ENCODE measurements around the gene KRT13.
A peak's percentile ranks its signal among the peaks of the same experiment; 100 is the strongest.

KRT13 gene

DNA sequence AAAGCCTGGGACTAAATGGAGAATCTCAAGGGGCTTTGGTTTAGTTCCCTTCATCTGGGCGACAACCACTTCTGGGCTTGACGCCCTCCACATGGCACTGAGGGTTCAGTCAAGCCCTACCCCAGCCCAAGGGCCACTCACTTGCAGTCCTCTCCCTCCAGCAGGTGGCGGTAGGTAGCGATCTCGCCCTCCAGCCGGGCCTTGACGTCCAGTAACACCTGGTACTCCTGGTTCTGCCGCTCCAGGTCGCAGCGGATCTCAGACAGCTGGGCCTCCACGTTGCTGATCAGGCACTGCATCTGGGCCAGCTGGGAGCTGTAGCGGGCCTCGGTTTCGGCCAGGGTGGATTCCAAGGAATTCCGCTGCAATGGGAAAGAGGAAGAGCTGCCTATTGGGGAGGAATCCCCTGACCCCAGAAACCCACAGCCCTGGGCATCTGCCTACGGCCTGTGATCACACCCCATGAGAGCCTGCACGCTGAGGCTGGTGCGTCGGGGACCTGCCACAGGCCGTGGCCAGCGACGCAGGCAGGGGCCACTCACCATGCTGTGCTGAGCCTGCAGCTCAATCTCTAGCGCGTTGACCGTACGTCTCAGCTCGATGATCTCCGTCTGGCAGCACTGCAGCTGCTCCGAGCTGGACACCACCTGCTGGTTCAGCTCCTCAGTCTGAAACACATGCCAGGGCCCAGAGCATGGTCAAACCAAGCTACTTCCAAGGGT lies 18.4 kb downstream of the KRT13 start:
- TF ChIP-seq, protein P1, sequence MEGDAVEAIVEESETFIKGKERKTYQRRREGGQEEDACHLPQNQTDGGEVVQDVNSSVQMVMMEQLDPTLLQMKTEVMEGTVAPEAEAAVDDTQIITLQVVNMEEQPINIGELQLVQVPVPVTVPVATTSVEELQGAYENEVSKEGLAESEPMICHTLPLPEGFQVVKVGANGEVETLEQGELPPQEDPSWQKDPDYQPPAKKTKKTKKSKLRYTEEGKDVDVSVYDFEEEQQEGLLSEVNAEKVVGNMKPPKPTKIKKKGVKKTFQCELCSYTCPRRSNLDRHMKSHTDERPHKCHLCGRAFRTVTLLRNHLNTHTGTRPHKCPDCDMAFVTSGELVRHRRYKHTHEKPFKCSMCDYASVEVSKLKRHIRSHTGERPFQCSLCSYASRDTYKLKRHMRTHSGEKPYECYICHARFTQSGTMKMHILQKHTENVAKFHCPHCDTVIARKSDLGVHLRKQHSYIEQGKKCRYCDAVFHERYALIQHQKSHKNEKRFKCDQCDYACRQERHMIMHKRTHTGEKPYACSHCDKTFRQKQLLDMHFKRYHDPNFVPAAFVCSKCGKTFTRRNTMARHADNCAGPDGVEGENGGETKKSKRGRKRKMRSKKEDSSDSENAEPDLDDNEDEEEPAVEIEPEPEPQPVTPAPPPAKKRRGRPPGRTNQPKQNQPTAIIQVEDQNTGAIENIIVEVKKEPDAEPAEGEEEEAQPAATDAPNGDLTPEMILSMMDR (IDR thresholded peaks at IDR 0.05; ENCODE audit: low read depth, low read length, missing control alignments), result peak; percentile 49
- H3K4me3 ChIP-seq (replicated peaks; ENCODE audit: low read depth, low read length), result no peak overlapping the region
- no peak for DNase-seq (ENCODE audit: extremely low read depth, low read depth)

DNA sequence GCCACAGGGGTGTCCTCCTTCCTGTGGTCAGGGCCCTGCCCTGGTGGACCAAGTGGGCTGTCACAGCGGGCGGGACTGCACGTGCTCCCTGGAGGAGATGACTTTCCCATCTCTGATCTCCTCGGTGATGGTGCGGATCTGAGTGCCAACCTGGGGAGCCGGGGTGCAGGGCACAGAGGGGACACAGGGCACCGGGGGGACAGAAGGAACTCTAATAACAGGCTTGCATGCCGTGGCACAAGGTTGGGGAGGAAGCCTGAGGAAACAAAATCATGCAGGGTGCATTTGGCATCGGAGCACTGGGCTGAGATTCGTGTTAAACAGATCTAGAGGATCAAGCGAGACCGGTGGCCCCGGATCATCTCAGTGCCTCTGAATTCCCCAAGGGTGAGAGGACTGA lies 19.1 kb downstream of the KRT13 start:
- TF ChIP-seq, protein P1 (IDR thresholded peaks at IDR 0.05; ENCODE audit: low read depth, low read length, missing control alignments), result no peak
- H3K4me3 ChIP-seq (replicated peaks; ENCODE audit: low read depth, low read length), result no peak overlapping the region
- no peak for DNase-seq (ENCODE audit: extremely low read depth, low read depth)

DNA sequence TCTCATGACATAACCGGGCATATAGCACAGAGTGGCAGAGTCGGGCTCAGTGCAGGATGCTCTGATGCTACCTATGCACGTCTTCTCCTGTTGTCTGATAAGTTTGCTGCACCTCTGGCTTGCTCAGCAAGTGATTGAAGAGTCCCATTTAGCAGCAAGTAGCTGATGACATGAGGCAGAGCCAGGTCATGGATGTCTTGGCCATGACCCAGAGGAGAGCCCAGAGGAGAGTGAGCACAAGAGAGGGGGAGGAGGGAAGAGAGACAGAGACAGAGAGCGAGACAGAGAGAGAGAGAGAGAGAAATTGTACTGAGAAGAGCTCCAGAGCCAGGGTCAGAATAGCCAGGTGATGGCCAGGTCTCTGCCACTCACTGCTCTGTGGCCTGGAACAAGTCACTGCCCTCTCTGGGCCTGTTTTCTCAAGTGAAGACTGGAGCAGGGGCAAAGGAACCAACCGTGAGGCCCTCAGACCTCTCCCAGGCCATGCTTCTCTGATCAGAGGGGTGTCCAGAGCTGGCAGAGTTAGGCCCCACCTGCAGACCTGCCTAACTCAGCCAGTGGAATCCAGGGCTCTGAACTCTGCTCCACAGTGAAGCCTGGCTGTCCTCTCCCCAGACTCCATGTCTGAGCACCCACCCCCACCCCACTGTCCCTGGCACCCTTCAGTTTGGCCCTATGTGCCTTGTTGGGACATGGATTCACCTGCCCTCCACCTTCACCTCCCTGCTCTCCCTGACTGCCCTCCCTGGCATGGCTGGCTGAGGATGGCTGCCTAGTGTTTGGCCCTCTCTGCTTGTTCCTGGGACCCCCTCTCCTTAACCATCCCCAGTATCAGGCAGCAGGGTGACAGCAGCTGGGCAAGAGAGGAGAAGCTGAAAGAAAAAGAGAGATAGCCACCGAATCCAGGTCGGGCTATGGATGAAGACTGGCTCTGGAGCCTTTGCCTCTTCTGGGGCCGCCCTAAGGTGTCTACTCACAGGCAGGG lies 20.2 kb downstream of the KRT13 start:
- H3K4me3 ChIP-seq (replicated peaks; ENCODE audit: low read depth, low read length), result no peak overlapping the region
- DNase-seq (ENCODE audit: extremely low read depth, low read depth), result no peak
- TF ChIP-seq, protein P1 (IDR thresholded peaks at IDR 0.05; ENCODE audit: low read depth, low read length, missing control alignments), result no peak

DNA sequence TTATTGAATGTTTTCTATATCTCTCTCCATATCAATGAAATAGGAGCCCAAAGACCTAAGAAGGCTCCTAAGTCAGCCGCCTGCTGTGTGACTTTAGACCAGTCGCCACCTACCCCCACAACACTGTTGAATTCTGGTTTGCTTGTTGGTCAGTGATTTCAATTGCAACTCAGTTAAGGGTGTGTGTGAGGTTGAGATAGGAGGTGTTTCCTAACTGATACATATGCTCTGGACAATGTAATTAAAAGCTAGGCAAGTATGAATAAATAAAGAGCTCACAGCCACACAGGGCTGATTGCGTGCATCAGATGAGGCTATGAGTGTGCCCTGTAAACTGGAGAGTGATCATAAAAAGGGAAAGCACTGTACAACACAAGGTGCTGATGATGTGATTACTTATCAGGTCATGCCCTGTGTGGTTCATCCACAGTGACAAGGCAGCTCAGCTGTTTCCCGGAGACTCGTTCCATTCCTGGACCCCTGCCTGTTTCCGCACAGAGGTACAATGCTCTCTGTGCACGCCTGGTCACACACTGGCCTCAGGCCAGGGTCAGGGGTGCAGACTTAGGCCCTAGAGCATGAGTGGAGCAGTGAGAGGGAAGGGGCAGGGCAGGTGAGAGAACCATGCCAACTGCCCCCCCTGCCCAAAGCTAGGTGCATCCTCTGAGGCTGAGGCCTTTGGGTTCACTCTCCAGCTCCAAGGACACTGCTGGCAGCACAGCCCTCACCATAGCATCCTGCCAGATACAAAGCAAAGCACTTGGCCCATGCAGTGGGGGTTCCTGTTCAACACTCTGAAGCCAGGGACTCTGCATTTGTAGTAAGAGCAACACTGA lies 21.2 kb downstream of the KRT13 start:
- H3K4me3 ChIP-seq (replicated peaks; ENCODE audit: low read depth, low read length), result no peak overlapping the region
- no peak for DNase-seq (ENCODE audit: extremely low read depth, low read depth)
- TF ChIP-seq, protein P1 (IDR thresholded peaks at IDR 0.05; ENCODE audit: low read depth, low read length, missing control alignments), result no peak

DNA sequence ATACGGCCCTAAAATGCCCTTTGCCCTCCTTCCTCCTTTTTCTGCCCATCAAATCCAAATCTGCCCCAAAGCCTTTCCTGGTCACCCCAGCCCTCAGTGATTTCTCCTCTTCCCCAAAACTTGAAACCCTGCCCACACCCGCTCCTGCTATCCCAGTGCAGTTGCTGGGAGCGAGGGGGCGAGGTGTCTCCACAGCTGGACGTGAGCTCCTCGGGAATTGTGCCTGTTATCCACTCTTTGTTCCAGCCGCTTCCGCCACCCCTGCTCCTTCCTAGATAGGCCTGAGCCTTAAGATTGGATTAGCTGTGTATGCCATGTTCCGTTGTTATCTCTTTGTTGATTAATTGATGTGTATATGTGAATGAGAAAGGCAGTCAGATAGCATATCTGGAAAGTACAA lies 21.9 kb downstream of the KRT13 start:
- DNase-seq (ENCODE audit: extremely low read depth, low read depth), result no peak
- TF ChIP-seq, protein P1 (IDR thresholded peaks at IDR 0.05; ENCODE audit: low read depth, low read length, missing control alignments), result no peak
- no peak overlapping the region for H3K4me3 ChIP-seq (replicated peaks; ENCODE audit: low read depth, low read length)

DNA sequence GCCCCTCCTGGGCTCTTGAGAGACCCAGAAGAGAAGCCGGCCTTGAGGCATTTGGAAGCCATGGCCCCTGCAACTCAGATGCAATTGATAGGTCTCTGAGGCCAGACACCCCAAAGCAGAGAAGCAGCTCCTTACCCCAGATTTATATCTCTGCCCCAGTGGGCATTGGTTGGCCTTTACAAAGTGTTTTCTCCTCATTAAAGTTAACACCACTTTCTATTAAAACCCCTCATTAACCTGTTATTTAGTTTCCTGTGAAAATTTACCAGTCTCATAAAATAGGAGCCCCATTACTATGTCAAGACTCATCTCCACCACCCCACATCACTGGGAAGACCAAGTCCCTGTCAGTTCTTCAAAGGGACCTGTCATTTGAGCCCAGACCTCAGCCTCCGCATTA lies 24.4 kb downstream of the KRT13 start, which contains the start of gene KRT35:
KRT35 (minus strand) TSS at position 116 of the 400 bp plus-strand sequence; CDS start at position 62, 54 bp downstream.
- H3K4me3 ChIP-seq (replicated peaks; ENCODE audit: low read depth, low read length), result no peak within 1 kb of the TSS
- TF ChIP-seq, protein P1 (IDR thresholded peaks at IDR 0.05; ENCODE audit: low read depth, low read length, missing control alignments), result no peak
- DNase-seq (ENCODE audit: extremely low read depth, low read depth), result no peak

All from HFF-Myc (cell line).